ENCODE data around the gene UFSP1. TPM values are rescaled to one million over a fixed set of nuclear protein-coding genes. Genes with fewer than 3 reads are reported as not detected.

The UFSP1 gene
- total RNA-seq, 1 experiment from 2014 or later = 5.6 TPM

DNA sequence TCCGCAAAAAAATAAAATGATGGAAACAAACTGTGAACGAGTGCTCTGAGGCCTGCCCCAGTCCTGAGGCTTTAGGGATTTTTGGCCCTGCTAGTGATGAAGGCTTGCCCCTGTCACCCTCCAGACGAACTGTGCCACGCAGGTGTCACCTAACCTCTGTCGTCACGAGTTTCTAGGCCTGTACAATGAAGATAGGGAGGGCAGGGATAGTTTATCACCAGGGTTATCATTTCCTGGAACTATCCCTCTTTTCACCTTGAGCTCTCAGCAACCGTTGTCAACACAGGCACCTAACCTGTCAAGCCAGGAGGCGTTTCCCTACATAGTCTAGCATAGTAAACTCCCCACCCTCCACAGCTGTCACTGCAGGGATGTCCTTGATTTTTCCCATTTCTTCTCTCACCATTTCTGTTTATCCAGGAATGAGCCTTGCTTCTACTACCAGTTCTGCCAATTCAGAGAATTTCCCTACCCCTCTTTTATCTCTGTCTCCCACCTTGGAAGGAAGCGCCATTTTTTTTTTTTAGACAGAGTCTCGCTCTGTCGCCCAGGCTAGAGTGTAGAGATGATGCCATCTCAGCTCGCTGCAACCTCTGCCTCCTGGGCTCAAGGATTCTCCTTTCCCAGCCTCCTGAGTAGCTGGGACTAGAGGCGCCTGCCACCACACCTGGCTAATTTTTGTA lies 8.4 kb upstream of the UFSP1 start:
- H3K27me3 ChIP-seq (ENCODE audit: insufficient read depth, low read length) = no peaks in the 10 kb centered on the region; the same call in 1 of the 2 replicates
- H3K4me3 ChIP-seq (replicated peaks in 1 of 2; ENCODE audit: low read depth in 1 of 2, low read length in 2 of 2) = no peak overlapping the region
- ChIA-PET CTCF (interaction anchor here (0.9 to 2.7 kb wide), 3 partner anchors 8 to 384 kb away, joined by 3 to 8 read pairs (median 4); partner anchors contain the start of gene UFSP1), POLR2A (no interaction called here), RAD21 (ENCODE audit: low non-redundant PET in 1 of 2, low total read pairs in 2 of 2, uncharacterized antibody in 2 of 2, unreplicated experiment in 2 of 2) (no interaction called here)
- intact Hi-C loops (cut with micrococcal nuclease) = loop anchor here (1.0 to 5.0 kb wide), 4 partner anchors 161 to 385 kb away; no protein-coding TSS in a partner anchor
- no peak for TF ChIP-seq CBX3 (IDR thresholded peaks at IDR 0.05; ENCODE audit: low read depth)
- TF ChIP-seq EGR1 (IDR thresholded peaks at IDR 0.05; ENCODE audit: low read depth) = no peak
- TF ChIP-seq POLR2A (IDR thresholded peaks at IDR 0.05; ENCODE audit: borderline replicate concordance, extremely low read depth, insufficient read depth, insufficient read length) = no peak
- no peak for TF ChIP-seq SP1 (IDR thresholded peaks at IDR 0.05; ENCODE audit: low read depth)
- TF ChIP-seq, protein P1, sequence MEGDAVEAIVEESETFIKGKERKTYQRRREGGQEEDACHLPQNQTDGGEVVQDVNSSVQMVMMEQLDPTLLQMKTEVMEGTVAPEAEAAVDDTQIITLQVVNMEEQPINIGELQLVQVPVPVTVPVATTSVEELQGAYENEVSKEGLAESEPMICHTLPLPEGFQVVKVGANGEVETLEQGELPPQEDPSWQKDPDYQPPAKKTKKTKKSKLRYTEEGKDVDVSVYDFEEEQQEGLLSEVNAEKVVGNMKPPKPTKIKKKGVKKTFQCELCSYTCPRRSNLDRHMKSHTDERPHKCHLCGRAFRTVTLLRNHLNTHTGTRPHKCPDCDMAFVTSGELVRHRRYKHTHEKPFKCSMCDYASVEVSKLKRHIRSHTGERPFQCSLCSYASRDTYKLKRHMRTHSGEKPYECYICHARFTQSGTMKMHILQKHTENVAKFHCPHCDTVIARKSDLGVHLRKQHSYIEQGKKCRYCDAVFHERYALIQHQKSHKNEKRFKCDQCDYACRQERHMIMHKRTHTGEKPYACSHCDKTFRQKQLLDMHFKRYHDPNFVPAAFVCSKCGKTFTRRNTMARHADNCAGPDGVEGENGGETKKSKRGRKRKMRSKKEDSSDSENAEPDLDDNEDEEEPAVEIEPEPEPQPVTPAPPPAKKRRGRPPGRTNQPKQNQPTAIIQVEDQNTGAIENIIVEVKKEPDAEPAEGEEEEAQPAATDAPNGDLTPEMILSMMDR (IDR thresholded peaks at IDR 0.05 in 2 of 3, conservative IDR thresholded peaks at IDR 0.05 in 1 of 3; ENCODE audit: borderline replicate concordance in 1 of 3, insufficient read depth in 1 of 3, low read depth in 2 of 3, low read length in 2 of 3) = no peak
- TF ChIP-seq EZH2 (IDR thresholded peaks at IDR 0.05) = no peak
- TF ChIP-seq, protein P2, sequence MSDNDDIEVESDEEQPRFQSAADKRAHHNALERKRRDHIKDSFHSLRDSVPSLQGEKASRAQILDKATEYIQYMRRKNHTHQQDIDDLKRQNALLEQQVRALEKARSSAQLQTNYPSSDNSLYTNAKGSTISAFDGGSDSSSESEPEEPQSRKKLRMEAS (IDR thresholded peaks at IDR 0.05) = no peak
- TF ChIP-seq, protein P3, sequence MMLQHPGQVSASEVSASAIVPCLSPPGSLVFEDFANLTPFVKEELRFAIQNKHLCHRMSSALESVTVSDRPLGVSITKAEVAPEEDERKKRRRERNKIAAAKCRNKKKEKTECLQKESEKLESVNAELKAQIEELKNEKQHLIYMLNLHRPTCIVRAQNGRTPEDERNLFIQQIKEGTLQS (IDR thresholded peaks at IDR 0.05) = no peak
- TF ChIP-seq CEBPB (IDR thresholded peaks at IDR 0.05; ENCODE audit: low read depth) = no peak
- TF ChIP-seq ZNF274 (IDR thresholded peaks at IDR 0.05; ENCODE audit: low read depth, low read length) = no peak
- no peak for TF ChIP-seq ELF1 (IDR thresholded peaks at IDR 0.05; ENCODE audit: borderline replicate concordance, low read depth)
- TF ChIP-seq, protein P4, sequence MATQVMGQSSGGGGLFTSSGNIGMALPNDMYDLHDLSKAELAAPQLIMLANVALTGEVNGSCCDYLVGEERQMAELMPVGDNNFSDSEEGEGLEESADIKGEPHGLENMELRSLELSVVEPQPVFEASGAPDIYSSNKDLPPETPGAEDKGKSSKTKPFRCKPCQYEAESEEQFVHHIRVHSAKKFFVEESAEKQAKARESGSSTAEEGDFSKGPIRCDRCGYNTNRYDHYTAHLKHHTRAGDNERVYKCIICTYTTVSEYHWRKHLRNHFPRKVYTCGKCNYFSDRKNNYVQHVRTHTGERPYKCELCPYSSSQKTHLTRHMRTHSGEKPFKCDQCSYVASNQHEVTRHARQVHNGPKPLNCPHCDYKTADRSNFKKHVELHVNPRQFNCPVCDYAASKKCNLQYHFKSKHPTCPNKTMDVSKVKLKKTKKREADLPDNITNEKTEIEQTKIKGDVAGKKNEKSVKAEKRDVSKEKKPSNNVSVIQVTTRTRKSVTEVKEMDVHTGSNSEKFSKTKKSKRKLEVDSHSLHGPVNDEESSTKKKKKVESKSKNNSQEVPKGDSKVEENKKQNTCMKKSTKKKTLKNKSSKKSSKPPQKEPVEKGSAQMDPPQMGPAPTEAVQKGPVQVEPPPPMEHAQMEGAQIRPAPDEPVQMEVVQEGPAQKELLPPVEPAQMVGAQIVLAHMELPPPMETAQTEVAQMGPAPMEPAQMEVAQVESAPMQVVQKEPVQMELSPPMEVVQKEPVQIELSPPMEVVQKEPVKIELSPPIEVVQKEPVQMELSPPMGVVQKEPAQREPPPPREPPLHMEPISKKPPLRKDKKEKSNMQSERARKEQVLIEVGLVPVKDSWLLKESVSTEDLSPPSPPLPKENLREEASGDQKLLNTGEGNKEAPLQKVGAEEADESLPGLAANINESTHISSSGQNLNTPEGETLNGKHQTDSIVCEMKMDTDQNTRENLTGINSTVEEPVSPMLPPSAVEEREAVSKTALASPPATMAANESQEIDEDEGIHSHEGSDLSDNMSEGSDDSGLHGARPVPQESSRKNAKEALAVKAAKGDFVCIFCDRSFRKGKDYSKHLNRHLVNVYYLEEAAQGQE (IDR thresholded peaks at IDR 0.05; ENCODE audit: low read depth) = no peak
- TF ChIP-seq JUND (IDR thresholded peaks at IDR 0.05) = no peak
- no peak for TF ChIP-seq RAD21 (IDR thresholded peaks at IDR 0.05; ENCODE audit: low read depth)
- TF ChIP-seq SIN3A (IDR thresholded peaks at IDR 0.05; ENCODE audit: low read depth) = no peak
- no peaks in the 10 kb centered on the region for H4K20me1 ChIP-seq (ENCODE audit: insufficient read depth)
- DNase-seq (ENCODE audit: low read depth, low spot score) (no peak), ATAC-seq (no peak)
- H3K79me2 ChIP-seq (ENCODE audit: insufficient read depth, low read length) = no peaks in the 10 kb centered on the region
- no peak overlapping the region for H3K9ac ChIP-seq (ENCODE audit: low read length)
- H3K36me3 ChIP-seq (ENCODE audit: control insufficient read depth in 1 of 2, insufficient read depth in 2 of 2, low read length in 2 of 2) = no peaks in the 10 kb centered on the region
- H3K9me3 ChIP-seq (ENCODE audit: control insufficient read depth in 1 of 2, insufficient read depth in 1 of 2, low read depth in 1 of 2, low read length in 2 of 2) = no peaks in the 10 kb centered on the region
- peaks cover 8 to 32% of the 10 kb centered on the region in 2 experiments for H3K4me1 ChIP-seq (ENCODE audit: control insufficient read depth in 1 of 2, insufficient read depth in 2 of 2, low read length in 2 of 2)
- BruUV-seq (replicated peaks) = no TSS peak
- no peaks in the 10 kb centered on the region for H3K9me2 ChIP-seq (ENCODE audit: insufficient read depth)
- H3K27ac ChIP-seq (ENCODE audit: low read depth, low read length) = no peak overlapping the region
- no peak overlapping the region for H2AFZ ChIP-seq (ENCODE audit: low read depth, low read length, poor library complexity, severe bottlenecking)
- no peak overlapping the region for H3K4me2 ChIP-seq (ENCODE audit: low read length)
